HepG2 (cell line): ENCODE data around the gene FOLR1. TPM values are rescaled to one million over a fixed set of nuclear protein-coding genes. Genes with fewer than 3 reads are reported as not detected.

Experiments
- BORCS8-MEF2B ChIP-seq: sonication (generic); formaldehyde crosslinking; IDR thresholded peaks from 2 replicates; pipeline ENCODE4 v1.8.0; 2022; ENCODE audit warnings: mild to moderate bottlenecking, missing genetic modification reagents
- ETV5 ChIP-seq: IDR thresholded peaks from 2 replicates; pipeline ENCODE4 v1.6.1; 2018; ENCODE audit warnings: missing biosample characterization, missing genetic modification reagents, inconsistent platforms, borderline replicate concordance
- MIXL1 ChIP-seq: IDR thresholded peaks from 2 replicates; pipeline ENCODE4 v1.6.1; 2016
- SMAD1 ChIP-seq: sonication (generic); formaldehyde crosslinking; IDR thresholded peaks from 2 replicates; pipeline ENCODE4 v1.4.0; 2020; ENCODE audit warnings: missing genetic modification reagents, low read depth, mild to moderate bottlenecking, borderline replicate concordance
- YEATS2 ChIP-seq: sonication (generic); formaldehyde crosslinking; IDR thresholded peaks from 2 replicates; pipeline ENCODE4 v1.4.0; 2020; ENCODE audit warnings: missing genetic modification reagents, borderline replicate concordance
- ZBTB3 ChIP-seq: sonication (generic); formaldehyde crosslinking; IDR thresholded peaks from 2 replicates; pipeline ENCODE4 v1.4.0; 2020; ENCODE audit warnings: low read depth, mild to moderate bottlenecking, moderate library complexity, missing genetic modification reagents, borderline replicate concordance
- ZC3H13 ChIP-seq: sonication (generic); formaldehyde crosslinking; IDR thresholded peaks from 2 replicates; pipeline ENCODE4 v1.8.1; 2023; ENCODE audit warnings: mild to moderate bottlenecking, missing genetic modification reagents, moderate library complexity
- ZNF235 ChIP-seq: sonication (generic); formaldehyde crosslinking; IDR thresholded peaks from 2 replicates; pipeline ENCODE4 v1.8.1; 2023; ENCODE audit warnings: mild to moderate bottlenecking, missing genetic modification reagents, borderline replicate concordance
- ZNF260 ChIP-seq: sonication (generic); formaldehyde crosslinking; IDR thresholded peaks from 2 replicates; pipeline ENCODE4 v1.4.0; 2020; ENCODE audit warnings: missing genetic modification reagents, low read depth, mild to moderate bottlenecking, borderline replicate concordance
- ZNF660 ChIP-seq: sonication (generic); formaldehyde crosslinking; IDR thresholded peaks from 2 replicates; pipeline ENCODE4 v1.5.1; 2020; ENCODE audit warnings: mild to moderate bottlenecking, low read depth, missing genetic modification reagents, borderline replicate concordance
- polyA plus RNA-seq, 8 experiments: library from polyadenylated mRNA; depleted of rRNA in 3 of 8; stranded (reverse) in 7 of 8; unstranded in 1 of 8; fragments of >200 nt; fragmentation: Illumina TruSeq in 4 of 8; extraction: Trizol in 4 of 8; gene quantifications; 2 replicates each; pipeline versions ENCODE4 v1.2.1 to v1.2.3, GENCODE V29; 2011 to 2016; ENCODE audit warnings: low read depth in 4 of 8, missing spikeins in 1 of 8, mixed read lengths in 1 of 8; ENCODE audit not compliant: insufficient read depth in 1 of 8
- total RNA-seq, 5 experiments: library from RNA; depleted of rRNA; stranded (reverse); fragments of >200 nt; fragmentation: Illumina TruSeq; extraction: Trizol; gene quantifications; 2 replicates each; pipeline ENCODE4 v1.2.3, GENCODE V29; 2016; ENCODE audit warnings: low read depth in 1 of 5
- TF ChIP-seq, protein P1 (sequence below): sonication (generic); formaldehyde crosslinking; conservative IDR thresholded peaks from 2 replicates; pipeline ENCODE4 v1.4.0; 2020; ENCODE audit warnings: mild to moderate bottlenecking, missing genetic modification reagents, moderate library complexity
- TF ChIP-seq, protein P2 (sequence below): sonication (generic); formaldehyde crosslinking; IDR thresholded peaks from 2 replicates; pipeline ENCODE4 v1.5.1; 2020; ENCODE audit warnings: missing genetic modification reagents, mild to moderate bottlenecking, borderline replicate concordance

FOLR1 gene
- total and polyA plus RNA-seq, 2 of the 13 experiments (the other 11 are each of a cell fraction or from before 2014, with no cell fraction given) = 0.20 TPM; not detected in 1

DNA sequence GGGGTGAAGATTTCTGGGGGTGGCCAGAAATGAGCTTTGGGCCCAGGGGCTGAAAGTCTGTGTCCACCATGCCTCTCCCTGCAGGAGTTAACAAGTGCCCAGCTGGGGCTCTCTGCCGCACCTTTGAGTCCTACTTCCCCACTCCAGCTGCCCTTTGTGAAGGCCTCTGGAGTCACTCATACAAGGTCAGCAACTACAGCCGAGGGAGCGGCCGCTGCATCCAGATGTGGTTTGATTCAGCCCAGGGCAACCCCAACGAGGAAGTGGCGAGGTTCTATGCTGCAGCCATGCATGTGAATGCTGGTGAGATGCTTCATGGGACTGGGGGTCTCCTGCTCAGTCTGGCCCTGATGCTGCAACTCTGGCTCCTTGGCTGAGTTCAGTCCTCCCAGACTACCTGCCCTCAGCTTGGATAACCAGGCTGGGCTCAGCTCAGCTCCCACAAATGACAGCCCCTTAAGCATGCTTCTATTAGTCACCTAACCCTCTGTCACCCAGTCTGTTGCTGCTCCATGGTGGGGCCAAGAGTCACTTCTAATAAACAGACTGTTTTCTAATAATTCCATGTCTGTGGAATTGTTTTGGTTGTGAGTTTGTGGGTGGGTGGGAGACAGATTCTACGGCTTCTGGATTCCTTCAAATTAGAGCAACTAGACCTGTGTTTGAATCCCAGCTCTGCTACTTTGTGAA is 29.6 kb downstream of the FOLR1 start (continued):
- TF ChIP-seq, protein P1, sequence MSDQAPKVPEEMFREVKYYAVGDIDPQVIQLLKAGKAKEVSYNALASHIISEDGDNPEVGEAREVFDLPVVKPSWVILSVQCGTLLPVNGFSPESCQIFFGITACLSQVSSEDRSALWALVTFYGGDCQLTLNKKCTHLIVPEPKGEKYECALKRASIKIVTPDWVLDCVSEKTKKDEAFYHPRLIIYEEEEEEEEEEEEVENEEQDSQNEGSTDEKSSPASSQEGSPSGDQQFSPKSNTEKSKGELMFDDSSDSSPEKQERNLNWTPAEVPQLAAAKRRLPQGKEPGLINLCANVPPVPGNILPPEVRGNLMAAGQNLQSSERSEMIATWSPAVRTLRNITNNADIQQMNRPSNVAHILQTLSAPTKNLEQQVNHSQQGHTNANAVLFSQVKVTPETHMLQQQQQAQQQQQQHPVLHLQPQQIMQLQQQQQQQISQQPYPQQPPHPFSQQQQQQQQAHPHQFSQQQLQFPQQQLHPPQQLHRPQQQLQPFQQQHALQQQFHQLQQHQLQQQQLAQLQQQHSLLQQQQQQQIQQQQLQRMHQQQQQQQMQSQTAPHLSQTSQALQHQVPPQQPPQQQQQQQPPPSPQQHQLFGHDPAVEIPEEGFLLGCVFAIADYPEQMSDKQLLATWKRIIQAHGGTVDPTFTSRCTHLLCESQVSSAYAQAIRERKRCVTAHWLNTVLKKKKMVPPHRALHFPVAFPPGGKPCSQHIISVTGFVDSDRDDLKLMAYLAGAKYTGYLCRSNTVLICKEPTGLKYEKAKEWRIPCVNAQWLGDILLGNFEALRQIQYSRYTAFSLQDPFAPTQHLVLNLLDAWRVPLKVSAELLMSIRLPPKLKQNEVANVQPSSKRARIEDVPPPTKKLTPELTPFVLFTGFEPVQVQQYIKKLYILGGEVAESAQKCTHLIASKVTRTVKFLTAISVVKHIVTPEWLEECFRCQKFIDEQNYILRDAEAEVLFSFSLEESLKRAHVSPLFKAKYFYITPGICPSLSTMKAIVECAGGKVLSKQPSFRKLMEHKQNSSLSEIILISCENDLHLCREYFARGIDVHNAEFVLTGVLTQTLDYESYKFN = no peak
- TF ChIP-seq ETV5 (CRISPR knock-in tag) = no peak
- no peak for TF ChIP-seq MIXL1 (CRISPR knock-in tag)
- TF ChIP-seq ZNF235 (CRISPR knock-in tag) = no peak
- TF ChIP-seq YEATS2 = no peak
- TF ChIP-seq ZNF260 (CRISPR knock-in tag) = no peak
- no peak for TF ChIP-seq ZBTB3 (CRISPR knock-in tag)
- TF ChIP-seq, protein P2, sequence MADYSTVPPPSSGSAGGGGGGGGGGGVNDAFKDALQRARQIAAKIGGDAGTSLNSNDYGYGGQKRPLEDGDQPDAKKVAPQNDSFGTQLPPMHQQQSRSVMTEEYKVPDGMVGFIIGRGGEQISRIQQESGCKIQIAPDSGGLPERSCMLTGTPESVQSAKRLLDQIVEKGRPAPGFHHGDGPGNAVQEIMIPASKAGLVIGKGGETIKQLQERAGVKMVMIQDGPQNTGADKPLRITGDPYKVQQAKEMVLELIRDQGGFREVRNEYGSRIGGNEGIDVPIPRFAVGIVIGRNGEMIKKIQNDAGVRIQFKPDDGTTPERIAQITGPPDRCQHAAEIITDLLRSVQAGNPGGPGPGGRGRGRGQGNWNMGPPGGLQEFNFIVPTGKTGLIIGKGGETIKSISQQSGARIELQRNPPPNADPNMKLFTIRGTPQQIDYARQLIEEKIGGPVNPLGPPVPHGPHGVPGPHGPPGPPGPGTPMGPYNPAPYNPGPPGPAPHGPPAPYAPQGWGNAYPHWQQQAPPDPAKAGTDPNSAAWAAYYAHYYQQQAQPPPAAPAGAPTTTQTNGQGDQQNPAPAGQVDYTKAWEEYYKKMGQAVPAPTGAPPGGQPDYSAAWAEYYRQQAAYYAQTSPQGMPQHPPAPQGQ = no peak
- TF ChIP-seq ZNF660 (CRISPR knock-in tag) = no peak
- TF ChIP-seq BORCS8-MEF2B (CRISPR knock-in tag) = 0 out of 2 replicates have a peak, but pooled peaks have one; percentile 19
- no peak for TF ChIP-seq ZC3H13 (CRISPR knock-in tag)
- TF ChIP-seq SMAD1 = no peak
- TF ChIP-seq, all 625 proteins: peak for 3
